ENCODE results near the gene BCL6B. TPM values are rescaled to one million over a fixed set of nuclear protein-coding genes. Genes with fewer than 3 reads are reported as not detected.

BCL6B gene
- total RNA-seq, 1 experiment from 2014 or later = 0.58 TPM

- H3K36me3 ChIP-seq (ENCODE audit: insufficient read depth, low read length, poor library complexity, severe bottlenecking) = no peaks in the 10 kb centered on the region
- ChIA-PET POLR2A (ENCODE audit: low non-redundant PET) (no interaction called here), CTCF (no interaction called here)
- H3K4me3 ChIP-seq (ENCODE audit: low read depth, low read length, poor library complexity, severe bottlenecking) = no peak overlapping the region
- no peaks in the 10 kb centered on the region for H3K4me1 ChIP-seq (ENCODE audit: insufficient read depth, low read length, poor library complexity, severe bottlenecking)
- intact Hi-C loops (cut with micrococcal nuclease; ENCODE audit: unreplicated experiment) = no loop called here
- no peak overlapping the region for H3K27ac ChIP-seq (ENCODE audit: low read depth, low read length, poor library complexity, severe bottlenecking)
- peaks cover 6% of the 10 kb centered on the region for H3K9me3 ChIP-seq (ENCODE audit: low read depth, low read length, poor library complexity, severe bottlenecking)
- H3K27me3 ChIP-seq (replicated peaks; ENCODE audit: insufficient read depth, low read depth, low read length, poor library complexity) = no peaks in the 10 kb centered on the region
- no peak for DNase-seq (ENCODE audit: low spot score)
- no TSS peak for BruUV-seq (replicated peaks)
- no peak for TF ChIP-seq EZH2 (IDR thresholded peaks at IDR 0.05; ENCODE audit: borderline replicate concordance, low read depth, low read length, poor library complexity, severe bottlenecking)
- TF ChIP-seq CTCF (conservative IDR thresholded peaks at IDR 0.05; ENCODE audit: low read depth, low read length) = no peak
These were observed 47.9 kb downstream of the BCL6B start for GRCh38 chr17:7070712-7071111.

- DNase-seq (ENCODE audit: low spot score) = no peak
These were observed 49.6 kb downstream of the BCL6B start for GRCh38 chr17:7072406-7072805.

GRCh38 chr17:7074931-7075330, 52.1 kb downstream of the BCL6B start:
- ChIA-PET CTCF (interaction anchor here (0.6 kb wide), 1 partner anchor 76 kb away, joined by 3 read pairs; no protein-coding TSS in a partner anchor), POLR2A (ENCODE audit: low non-redundant PET) (interaction anchor here (0.6 kb wide), 2 partner anchors 27 to 1315 kb away, joined by 3 to 4 read pairs; no protein-coding TSS in a partner anchor)
- intact Hi-C loops (cut with micrococcal nuclease; ENCODE audit: unreplicated experiment) = no loop called here
- no TSS peak for BruUV-seq (replicated peaks)
- DNase-seq (ENCODE audit: low spot score) = no peak
- Histone ChIP-seq H3K36me3 (ENCODE audit: insufficient read depth, low read length, poor library complexity, severe bottlenecking) (no peaks in the 10 kb centered on the region), H3K27ac (ENCODE audit: low read depth, low read length, poor library complexity, severe bottlenecking) (no peak overlapping the region), H3K4me3 (ENCODE audit: low read depth, low read length, poor library complexity, severe bottlenecking) (no peak overlapping the region), H3K9me3 (ENCODE audit: low read depth, low read length, poor library complexity, severe bottlenecking) (no peaks in the 10 kb centered on the region), H3K27me3 (replicated peaks; ENCODE audit: insufficient read depth, low read depth, low read length, poor library complexity) (no peaks in the 10 kb centered on the region), H3K4me1 (ENCODE audit: insufficient read depth, low read length, poor library complexity, severe bottlenecking) (no peaks in the 10 kb centered on the region)
- TF ChIP-seq EZH2 (IDR thresholded peaks at IDR 0.05; ENCODE audit: borderline replicate concordance, low read depth, low read length, poor library complexity, severe bottlenecking) (no peak), CTCF (conservative IDR thresholded peaks at IDR 0.05; ENCODE audit: low read depth, low read length) (no peak)

More at GRCh38 chr17:7072406-7072805, 49.6 kb downstream of the BCL6B start:
- TF ChIP-seq CTCF (conservative IDR thresholded peaks at IDR 0.05; ENCODE audit: low read depth, low read length) = no peak
- TF ChIP-seq EZH2 (IDR thresholded peaks at IDR 0.05; ENCODE audit: borderline replicate concordance, low read depth, low read length, poor library complexity, severe bottlenecking) = no peak
- Histone ChIP-seq H3K36me3 (ENCODE audit: insufficient read depth, low read length, poor library complexity, severe bottlenecking) (no peaks in the 10 kb centered on the region), H3K4me1 (ENCODE audit: insufficient read depth, low read length, poor library complexity, severe bottlenecking) (no peaks in the 10 kb centered on the region), H3K9me3 (ENCODE audit: low read depth, low read length, poor library complexity, severe bottlenecking) (peaks cover 6% of the 10 kb centered on the region), H3K27me3 (replicated peaks; ENCODE audit: insufficient read depth, low read depth, low read length, poor library complexity) (no peaks in the 10 kb centered on the region), H3K27ac (ENCODE audit: low read depth, low read length, poor library complexity, severe bottlenecking) (no peak overlapping the region), H3K4me3 (ENCODE audit: low read depth, low read length, poor library complexity, severe bottlenecking) (no peak overlapping the region)
- ChIA-PET CTCF (no interaction called here), POLR2A (ENCODE audit: low non-redundant PET) (no interaction called here)
- intact Hi-C loops (cut with micrococcal nuclease; ENCODE audit: unreplicated experiment) = no loop called here
- no TSS peak for BruUV-seq (replicated peaks)

Data from A673 (cell line).